GM21723 (cell line): ENCODE measurements around the gene MSI2.

Source experiments
- ATAC-seq: cut with Tn5 transposase; IDR thresholded peaks from one replicate; pipeline ENCODE4 v1.9.1; 2021; ENCODE audit warnings: mild to moderate bottlenecking, moderate library complexity; ENCODE audit not compliant: unreplicated experiment

MSI2 gene

DNA sequence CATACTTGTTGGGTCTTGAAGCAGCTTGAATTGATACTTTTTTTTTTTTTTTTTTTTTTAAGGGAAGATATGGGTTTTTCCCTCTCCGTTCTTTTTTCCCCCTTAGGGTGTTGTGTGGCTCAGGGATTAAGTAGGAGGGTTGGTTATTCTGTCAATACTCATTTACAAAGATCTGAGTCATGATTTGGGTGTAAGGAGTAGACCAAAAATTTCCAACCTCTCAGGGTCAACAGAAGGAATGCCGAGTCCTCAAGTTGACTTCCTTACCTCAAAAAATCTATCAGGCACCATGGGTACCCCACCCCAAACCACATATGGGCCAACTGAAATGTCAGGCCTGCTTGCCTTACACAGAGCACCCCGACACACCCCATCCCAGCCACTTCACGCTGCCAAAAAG, 258.3 kb downstream of the MSI2 start:
- no peak for ATAC-seq

DNA sequence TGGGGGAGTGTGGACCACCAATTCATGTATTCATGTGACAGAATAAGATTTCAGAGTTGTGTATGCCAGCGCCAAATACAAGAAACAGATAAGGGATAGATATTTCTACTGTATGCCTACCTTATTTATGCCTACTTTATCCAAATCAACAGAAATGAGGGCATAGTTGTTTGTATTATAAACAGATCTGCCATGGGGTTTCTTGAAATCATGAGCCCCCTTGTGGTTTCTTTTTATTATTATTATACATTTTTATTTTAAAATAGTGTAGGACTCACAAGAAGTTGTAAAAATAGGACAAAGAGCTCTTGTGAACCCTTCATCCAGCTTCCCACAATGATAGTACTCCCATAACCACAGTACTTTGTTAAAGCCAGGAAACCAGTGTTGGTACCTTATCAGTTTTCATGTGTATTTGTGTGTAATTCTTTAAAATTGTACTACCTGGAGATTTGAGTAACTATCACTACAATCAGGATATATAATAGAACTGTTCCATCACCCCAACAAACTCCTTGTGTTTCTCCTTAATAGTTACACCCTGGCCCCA, 259.4 kb downstream of the MSI2 start:
- no peak for ATAC-seq

DNA sequence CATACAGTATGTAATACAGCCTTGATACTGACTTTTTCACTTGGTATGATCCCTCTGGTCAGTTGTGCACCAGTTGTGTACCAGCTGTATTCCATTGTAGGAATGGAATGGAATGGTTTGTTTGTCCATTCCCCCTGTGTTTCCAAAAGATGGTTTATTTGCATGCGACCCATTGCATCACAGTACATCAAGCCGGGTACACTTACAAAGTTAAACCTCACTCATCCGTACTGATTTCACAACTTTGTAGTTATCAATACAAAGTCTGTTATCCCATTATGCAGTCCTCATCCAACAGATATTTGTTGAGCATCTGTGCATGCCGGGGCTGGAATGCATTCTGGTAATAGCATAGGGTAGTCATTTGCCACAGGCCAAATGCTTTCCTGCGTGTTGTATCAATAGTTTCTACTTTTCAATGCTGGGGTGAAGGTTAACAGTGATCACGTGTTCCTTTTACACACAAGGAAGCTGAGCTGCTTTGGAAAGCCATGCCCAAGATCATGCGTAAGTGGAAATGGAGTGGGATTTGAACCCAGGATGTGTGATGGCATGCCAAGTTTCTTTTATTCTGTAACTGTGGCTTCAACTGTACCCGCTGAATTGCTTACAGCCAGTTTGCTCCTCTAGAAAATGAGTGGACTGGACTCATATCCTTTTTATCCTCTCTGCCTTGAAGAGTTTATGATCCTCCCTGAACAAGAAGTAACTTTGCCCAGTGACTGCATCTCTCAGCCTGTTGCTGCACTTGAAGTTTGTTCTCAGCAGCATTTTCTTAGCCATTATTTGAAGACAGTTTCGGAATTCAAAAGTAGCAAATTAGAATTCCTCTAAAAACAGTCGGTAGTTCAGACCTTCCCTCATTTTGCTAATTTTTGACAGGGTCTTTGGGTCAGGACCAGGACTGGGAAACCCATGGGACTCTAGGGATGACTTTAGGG, 260.2 kb downstream of the MSI2 start:
- ATAC-seq, result no peak

DNA sequence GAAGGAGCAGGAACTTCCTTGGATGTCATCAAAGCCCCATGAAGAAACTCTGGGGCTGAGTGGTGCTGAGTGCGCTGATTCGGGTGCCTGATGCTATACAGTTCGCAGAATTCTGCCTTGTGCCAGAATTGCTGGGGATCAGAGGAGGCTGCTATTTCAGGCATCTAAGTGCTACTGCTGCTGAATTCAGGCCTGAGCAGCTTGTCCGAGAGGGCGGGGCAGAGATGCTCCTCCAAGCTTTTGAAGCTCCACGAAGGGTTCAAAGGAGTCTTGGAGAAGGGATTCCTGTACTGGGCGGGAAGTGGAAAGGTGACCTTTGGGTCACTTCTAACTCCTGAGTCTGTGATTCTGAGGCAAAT, 260.9 kb downstream of the MSI2 start:
- no peak for ATAC-seq

DNA sequence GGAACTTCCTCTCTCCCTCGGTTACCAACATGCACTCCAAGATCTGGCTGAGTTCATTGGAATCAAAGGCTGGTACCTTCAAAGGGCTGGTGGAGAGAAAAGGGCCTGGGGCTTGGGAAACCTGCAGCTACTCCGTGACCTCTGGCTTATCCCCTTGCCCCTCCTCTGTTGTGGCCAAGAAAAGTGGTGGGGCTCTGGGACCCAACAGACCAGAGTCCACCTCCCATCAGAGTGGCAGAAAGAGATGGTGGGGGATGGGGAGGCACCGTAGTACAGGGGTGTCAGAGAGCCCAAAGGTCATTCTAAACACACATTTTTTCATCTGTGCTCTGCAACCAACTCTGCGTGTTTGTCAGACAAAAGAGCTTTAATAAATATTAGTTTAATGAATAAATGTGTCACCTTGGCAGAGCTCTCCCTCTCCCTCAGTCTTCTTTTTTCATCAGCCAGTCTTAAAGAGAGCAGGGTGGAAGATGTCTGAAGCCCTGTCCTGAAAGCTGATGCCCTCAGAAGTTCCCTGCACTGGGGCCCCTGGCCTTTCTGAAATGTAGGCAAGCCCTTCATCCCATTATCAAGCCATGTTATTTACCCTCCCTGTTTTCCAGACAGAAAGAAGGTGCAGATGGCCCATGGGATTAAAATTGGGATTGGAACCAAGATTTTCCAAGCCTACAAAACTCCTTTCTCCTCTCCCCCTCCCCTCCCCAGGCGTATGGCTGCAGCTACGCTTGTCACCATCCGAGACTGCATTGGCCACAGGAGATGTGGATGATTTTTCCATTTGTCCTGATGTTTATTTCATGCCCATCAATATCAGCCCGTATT, 261.5 kb downstream of the MSI2 start:
- ATAC-seq, result no peak

DNA sequence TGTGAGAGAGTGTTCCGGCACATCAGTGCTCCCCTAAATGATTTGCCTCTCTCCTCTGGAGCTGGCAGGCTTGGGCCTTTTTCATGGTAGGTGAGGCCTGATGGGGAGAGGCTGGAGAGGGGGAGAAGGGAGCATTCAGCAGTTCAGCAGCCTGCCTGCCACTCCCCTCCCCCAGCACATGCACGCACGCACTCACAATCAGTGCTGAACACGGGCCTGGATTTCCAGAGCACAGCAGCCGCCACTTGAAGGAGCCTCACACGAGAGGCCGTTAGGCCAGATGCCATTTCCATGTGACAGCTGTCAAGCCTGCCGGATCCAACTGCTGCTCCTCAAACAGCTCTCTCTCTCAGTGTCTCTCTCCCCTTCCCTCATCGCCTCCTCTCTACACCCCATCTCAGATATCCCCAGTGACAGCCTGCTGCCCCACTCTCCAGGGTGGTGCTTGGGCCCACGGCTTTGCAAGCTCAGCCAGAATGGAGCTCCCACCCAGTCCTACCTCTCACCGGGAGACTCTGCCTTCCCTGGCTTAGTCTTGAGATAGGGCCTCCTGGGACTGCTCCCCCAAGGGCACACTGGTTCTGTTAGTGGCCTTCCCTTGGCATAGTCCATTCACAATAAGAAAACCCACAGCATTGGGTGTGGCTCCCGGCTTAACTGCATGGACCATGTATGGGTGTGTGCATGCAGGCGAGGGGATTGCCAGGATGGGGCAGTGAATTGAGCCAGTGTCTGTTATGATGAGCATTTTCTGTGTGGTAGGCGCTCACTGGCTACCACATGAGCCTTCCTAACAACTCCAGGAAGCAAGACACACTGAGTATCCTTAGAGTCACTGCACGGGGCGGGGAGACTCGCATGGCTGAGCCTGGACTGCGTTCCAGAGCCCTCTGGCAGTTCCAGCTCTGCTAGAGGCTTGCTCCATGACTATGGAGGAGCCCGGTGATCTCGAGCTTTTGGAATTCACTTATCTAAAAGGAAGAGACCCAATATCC, 262.6 kb downstream of the MSI2 start:
- no peak for ATAC-seq

DNA sequence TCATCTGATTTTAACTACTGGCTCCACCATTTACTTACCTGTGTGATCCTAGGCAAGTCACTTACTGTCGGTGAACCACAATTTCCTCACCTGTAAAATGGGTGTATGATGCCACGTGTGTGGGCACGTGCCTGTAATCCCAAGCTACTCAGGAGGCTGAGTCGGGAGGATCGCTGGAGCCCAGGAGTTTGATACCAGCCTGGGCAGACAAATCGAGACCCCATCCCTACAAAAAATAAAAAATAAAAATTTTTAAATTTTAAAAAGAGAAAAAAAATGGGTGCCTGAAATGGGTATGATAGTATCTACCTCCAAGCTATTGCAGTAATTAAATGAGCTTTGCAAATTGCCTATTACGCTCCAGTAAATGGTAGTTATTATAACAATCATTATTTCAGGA, 263.5 kb downstream of the MSI2 start:
- no peak for ATAC-seq

DNA sequence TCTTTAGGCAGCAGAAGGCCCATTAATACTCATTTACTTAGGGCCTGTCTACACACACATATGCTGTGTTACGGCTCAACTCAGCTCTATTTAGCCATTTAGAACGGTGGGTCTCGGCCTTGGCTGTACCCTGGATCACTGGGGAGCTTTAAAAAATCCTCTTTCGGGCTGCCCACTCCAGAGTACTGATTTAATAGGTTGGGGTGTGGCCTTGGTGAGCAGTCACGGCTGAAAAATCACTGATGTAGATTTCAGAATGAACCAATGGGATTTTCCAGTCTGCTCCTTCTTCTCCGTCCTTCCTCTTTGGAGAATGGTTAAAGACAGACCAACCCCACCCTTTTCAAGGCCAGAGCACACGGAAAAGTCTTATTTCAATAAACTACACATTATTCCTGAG, 265.3 kb downstream of the MSI2 start:
- ATAC-seq, result no peak

DNA sequence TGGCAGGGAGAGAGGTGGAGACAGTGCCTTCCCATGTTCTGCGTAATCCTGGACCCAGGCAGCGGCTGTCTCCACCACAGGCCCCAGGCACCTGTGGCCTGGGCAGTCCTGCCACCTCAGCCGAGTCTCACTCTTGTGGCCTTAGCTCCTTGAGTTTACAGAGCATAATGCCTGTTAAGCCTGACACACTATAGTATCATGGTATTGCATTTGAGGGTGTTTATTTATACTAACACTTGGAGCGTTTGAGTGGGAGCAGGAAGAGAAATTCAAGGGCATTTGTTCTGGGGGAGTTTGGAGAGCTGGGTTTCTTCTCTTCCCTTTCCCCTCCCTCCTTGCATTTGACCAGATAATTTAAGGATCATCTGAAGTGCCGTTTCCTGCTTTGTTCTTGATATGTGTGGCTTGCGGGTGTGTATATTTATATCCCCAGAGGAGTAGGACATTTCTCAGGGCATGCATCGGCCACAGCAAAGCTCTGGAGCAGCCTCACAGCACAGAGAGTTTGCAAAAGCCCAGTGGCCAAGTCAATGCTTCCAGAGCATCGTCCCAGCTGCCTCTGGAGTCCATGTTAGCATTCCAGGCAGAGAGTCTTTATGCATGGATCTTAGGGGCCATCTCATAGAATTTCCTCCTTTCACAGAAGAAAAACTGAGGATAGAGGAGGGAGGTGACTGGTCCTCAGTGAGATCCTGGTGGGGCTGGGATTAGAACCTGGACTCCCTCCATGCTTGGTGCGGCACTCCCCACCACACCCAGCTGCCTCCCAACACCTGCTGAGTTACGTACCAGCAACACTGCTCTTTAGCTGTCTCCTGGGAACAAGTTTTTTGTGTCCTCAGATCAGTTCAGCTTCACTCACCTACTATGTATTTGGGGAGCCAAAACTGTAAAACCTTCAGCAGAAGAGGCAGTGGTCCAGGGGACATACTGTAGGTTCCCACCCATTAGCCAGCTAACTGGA, 266.0 kb downstream of the MSI2 start:
- ATAC-seq, result no peak

DNA sequence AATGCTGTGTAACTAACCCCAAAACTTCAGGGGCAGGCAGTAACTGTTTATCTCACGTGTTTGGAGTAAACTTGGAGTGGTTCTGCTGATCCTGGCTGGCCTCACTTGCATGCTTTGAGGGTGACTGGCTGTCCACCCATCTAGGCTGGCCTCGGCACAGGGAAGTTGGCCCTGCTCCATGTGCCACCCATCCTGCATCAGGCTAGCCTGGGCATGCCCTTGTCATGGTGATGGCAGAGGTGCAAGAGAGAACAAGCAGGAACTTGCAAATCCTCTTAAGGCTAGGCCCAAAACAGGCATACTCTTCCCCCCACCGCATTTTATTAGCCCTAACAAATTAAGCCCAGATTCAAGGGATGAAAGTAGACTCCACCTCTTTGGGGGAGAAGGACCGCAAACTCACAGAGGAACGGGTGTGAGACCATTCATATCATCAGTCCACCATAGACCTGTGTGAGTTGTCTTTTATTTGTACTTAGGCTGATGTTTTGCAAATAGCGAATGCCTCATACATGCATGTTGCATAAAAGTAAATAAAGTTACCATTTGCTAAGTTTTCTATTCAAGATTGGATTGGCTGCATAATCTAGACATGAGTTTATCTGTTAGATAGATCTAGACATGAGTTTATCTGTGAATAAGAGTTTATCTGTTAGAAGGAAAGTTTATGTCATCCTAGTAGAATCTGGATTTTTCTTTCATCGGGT, 267.8 kb downstream of the MSI2 start:
- ATAC-seq, result no peak

DNA sequence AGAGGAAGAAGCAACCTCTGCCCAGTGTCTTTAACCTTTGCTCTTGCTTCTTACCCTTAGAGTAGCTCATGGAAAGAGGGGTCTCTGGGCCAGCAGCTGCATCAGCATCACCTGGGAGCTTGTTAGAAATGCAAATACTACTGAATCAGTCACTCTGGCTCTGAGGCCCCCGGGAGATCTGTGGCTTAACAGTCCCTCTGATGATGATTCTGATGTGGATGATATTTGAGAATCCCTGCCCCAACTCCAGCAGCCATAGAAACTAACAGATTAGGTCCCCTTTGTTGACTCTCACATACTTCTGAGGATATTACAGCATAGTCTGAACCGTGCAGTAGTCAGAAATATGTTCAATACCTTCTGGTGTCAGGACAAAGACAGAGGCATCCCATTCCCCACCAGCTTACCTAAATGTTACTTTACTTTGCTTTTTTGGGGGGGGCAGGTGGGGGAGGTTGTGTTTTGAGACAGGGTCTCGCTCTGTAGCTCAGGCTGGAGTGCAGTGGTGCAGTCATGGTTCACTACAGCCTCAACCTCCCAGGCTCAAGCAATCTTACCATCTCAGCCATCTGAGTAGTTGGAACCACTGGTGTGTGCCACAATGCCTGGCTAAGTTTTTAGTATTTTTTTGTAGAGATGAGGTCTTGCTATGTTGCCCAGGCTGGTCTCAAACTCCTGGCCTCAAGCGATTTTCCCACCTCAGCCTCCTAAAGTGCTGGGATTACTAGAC, 268.7 kb downstream of the MSI2 start:
- ATAC-seq, result no peak

DNA sequence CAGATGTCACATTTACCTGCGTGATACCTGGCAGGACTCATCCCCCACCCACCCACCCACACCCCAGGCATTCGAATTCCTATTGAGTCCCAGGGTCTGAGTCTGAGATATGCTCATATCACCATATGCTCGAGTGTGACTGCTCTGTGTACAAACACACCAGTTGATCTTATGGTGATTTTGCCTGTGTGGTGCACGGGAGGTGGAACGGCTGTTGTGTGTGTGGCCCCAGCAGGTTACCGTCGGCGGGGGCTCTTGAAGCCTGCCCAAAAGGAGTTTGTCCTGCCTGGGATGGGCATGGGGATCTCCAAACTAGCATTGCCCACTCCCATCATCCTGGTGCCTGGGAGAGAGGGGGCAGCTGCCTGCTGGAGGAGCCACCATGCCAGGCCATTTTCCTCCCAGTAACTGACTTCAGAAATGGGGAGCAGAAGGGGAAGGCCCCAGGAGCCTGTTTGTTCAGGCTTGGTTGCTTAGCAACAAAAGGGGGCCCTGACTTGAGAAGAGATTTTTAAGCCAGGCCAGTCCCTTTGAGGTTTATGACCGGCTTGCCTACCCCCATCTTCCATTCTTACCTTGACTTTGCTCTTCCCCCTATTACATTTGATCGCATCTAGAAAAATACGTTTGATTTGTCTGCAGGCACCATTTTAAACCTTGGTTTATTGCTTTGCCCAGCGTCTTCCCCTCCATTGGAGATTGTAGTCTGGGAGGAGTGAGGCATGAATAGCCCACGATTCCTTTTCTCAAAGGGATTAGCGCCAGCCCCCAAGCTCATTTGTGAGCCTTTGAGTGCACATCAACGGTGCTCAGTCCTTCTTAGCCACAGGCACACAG, 271.1 kb downstream of the MSI2 start:
- no peak for ATAC-seq

DNA sequence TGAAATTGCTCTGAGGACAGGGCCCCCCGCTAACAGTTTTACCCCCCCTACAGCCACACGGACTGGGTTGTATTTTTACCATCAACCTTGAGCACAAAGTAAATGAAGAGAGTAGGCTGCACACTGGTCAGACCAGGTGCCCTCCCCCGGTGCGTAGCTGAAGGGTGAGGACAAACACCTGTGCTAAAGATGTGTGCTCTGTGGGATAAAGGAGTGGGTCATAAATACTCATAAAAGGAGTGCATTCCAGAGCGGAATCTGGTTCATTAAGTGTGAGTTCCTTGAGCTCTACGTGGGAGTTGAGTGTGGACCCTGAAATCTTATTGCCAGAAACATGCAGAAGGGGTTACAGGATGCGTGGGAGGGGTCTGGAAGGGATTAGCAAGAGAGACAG, 271.7 kb downstream of the MSI2 start:
- ATAC-seq, result no peak

DNA sequence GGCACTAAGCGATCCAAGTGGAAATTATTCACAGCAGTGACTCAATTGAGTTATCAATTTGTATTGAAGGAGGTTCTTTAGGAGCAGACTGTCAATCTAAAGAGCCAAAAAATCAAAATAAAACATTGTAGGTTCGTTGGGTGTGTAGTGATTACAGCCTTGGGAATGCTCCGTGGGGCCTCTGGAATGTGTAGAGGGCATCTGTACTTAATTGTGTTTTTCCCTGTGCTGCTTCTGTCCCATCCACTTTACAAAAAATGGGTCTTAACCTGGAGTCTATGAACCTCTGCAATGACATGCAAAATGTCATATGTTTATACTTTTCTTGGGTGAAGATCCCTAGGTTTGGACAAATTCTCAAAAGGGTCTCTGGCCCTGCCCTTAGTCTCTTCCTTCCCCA, 273.7 kb downstream of the MSI2 start:
- no peak for ATAC-seq

DNA sequence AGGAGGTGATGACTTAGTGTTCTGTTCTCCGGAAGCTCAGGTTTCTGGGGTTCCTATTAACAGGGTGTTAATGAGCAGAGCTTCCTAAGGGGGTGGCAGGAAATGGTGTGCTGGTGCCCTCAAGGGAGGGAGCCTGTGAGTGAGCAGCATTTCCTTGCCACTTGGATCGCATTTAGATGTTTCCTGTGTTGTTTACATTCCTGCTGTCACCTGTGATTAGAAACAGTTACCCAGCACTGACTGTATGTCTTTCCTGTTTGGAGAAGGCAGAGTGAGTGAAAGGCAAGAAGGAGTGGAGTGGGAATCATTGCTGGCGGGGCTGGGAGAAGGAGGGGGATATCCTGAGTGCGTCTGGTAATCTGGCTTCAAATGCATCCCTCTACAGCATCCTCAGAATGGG, 274.2 kb downstream of the MSI2 start:
- ATAC-seq, result no peak

DNA sequence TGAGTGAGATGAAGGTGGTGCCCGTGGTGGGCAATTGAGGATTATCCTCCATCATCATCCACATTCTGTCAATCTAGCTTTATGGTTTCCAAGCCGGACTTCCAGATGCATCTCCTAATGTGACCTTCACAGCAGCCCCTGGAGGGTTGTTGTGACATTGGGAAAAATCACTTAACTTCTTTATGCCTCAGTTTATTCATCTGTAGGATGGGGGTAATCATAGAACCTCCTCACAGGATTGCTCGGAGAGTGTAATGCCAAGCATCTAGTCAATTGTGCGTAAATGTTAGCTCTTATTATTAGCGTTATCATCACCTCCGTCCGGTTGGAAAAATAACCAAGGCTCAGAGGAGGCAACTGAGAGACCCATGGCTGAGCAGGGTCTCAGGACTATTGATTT, 274.8 kb downstream of the MSI2 start:
- no peak for ATAC-seq
